GM12801 (cell line): Measurements from ENCODE around the gene LGI1.

Source experiments
- CTCF ChIP-seq: IDR thresholded peaks from one replicate; pipeline ENCODE4 v1.5.1; 2011; ENCODE audit warnings: control low read depth; ENCODE audit not compliant: insufficient read length; ENCODE audit errors: extremely low read depth

The LGI1 gene

GRCh38 chr10:93719901-93720300 lies 37.8 kb upstream of the LGI1 start:
- no peak for TF ChIP-seq CTCF

GRCh38 chr10:93722550-93722949 lies 35.2 kb upstream of the LGI1 start:
- TF ChIP-seq CTCF, result no peak

GRCh38 chr10:93723153-93723552 lies 34.6 kb upstream of the LGI1 start:
- TF ChIP-seq CTCF, result no peak

GRCh38 chr10:93726024-93726423 lies 31.7 kb upstream of the LGI1 start:
- TF ChIP-seq CTCF, result no peak

- TF ChIP-seq CTCF, result no peak
Measured at GRCh38 chr10:93741367-93741766, 16.4 kb upstream of the LGI1 start.

GRCh38 chr10:93742633-93743349 lies 14.9 kb upstream of the LGI1 start:
- no peak for TF ChIP-seq CTCF

GRCh38 chr10:93745408-93746065 lies 12.2 kb upstream of the LGI1 start:
- no peak for TF ChIP-seq CTCF
